ENCODE results near the gene JPH3.

JPH3 gene

GRCh38 chr16:87626905-87627304 is 24.6 kb downstream of the JPH3 start:
- DNase-seq (ENCODE audit: low read depth, low spot score): no peak

DNA sequence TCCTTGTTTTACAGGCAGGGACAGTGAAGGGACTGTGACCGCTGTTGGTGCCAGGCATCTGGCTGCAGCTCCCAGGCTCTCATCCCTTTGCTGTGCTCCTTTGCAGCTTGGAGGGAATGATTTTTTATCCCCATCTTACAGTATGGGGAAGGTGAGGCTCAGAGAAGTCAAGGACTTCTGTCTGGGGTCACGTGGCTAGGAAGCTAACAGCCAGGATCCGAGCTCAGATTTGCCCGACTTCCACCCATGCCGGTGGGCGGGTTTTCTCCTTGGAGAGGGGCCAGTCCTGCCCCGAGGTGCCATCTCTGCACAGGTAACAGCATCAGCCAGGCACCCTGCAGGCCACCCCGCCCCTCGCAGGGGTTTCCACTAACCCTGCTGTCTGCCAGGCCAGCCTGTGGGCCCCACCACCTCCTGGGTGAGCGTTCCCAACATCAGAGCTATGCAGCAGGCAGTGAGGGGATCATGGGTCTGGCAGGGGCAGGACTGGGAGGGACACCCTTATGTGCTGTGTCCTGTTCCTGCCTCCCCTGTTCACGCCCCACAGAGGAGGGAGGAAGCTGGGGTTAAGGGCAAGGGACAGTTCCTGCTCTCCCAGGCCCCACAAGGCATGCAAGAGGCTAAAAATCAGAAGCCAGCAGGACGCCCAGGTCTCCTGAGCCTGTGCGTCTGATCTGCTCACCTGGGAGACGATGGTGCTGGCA is 25.4 kb downstream of the JPH3 start:
- DNase-seq (ENCODE audit: low read depth, low spot score): no peak

- DNase-seq (ENCODE audit: low read depth, low spot score): no peak
Observed at GRCh38 chr16:87628246-87628923, 26.1 kb downstream of the JPH3 start.

DNA sequence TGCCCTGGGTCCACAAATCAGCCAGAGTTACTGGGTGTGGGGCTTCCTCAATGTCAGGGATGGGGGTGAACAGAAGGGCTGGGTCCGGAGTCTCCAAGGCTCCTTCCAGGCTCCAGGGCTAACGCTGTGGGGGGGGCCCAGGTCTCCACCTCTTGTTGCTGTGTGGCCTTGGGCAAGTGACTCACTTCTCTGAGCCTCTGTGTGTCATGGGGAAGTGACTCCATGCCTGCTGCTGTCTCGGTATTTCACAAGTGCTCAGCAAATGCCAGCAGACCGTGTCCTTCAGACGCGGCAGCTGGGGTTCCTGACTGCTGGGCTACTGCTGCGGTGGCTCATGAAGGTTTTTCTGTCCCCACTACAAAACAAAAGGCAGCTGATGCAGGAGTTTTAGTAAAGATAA is 26.6 kb downstream of the JPH3 start:
- no peak for DNase-seq (ENCODE audit: low read depth, low spot score)

GRCh38 chr16:87631067-87631466 is 28.8 kb downstream of the JPH3 start:
- no peak for DNase-seq (ENCODE audit: low read depth, low spot score)

DNA sequence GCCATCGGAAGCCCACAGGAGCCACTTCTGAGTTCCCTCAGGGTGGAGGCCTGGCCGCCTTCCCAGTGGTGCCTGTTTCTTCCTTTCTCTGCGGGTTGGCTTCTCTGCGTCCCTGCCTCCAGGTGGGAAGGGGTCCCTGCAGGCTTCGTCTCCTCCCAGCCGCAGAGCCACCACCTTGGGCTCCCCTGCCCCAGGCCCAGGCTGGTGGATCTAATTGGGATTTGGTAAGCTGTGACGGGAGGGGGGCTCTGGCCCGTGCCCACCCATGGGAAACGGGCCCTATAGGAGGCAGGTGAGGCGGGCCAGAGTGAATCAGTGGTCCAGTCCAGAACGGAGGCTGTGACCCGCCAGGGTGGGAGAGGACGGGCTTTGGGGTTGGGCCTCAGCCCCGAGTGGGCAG is 32.1 kb downstream of the JPH3 start:
- DNase-seq (ENCODE audit: low read depth, low spot score): no peak

DNA sequence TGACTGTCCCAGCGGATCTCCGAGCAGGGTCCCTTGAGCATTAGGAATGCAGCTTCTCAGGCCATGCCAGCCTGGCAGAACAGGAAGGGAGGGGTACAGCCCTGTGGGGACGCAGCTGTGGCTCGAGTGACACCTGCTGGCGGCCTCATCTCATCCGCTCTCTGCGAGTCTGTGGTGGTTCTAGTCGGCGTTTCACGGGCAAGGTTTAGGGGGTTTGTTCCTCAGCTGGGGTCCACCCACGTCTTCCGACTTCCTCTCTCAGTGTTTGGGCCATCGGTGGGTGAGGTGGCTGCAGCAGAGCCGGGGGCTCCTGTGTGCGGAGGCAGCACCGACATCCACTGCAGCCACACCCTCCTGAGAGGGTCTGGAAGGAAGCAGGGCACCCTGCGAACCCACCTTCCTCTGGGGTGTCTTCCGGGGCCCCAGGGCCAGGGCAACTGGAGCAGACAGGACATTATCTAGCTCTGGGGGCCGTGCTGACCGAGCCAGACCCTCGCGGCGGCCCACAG is 33.3 kb downstream of the JPH3 start:
- DNase-seq (ENCODE audit: low read depth, low spot score): peak; percentile 34

- DNase-seq (ENCODE audit: low read depth, low spot score): peak; percentile 58
Observed at GRCh38 chr16:87636050-87636684, 33.9 kb downstream of the JPH3 start.

- no peak for DNase-seq (ENCODE audit: low read depth, low spot score)
Observed at GRCh38 chr16:87636741-87637140, 34.4 kb downstream of the JPH3 start.

DNA sequence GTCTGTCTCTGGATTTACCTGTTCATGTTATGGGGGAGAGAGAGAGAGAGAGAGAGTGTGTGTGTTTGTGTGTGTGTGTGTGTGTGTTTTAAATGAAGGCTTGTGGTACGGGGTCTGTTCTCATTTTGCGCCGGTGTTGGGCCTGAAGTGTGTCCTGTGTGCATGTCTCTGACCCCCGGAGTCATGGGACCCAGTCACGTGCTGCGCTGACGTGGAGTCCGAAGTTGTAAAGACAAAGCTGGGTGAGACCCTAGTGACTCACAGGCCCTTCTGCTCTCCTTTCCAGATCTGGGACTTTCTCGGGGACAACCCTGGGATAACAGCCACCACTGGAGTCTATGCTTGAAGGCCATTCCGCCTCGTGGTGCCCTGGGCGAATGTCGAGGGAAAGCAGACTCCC is 35.0 kb downstream of the JPH3 start:
- no peak for DNase-seq (ENCODE audit: low read depth, low spot score)

GRCh38 chr16:87638736-87639135 is 36.4 kb downstream of the JPH3 start:
- no peak for DNase-seq (ENCODE audit: low read depth, low spot score)

GRCh38 chr16:87641721-87642120 is 39.4 kb downstream of the JPH3 start:
- no peak for DNase-seq (ENCODE audit: low read depth, low spot score)

DNA sequence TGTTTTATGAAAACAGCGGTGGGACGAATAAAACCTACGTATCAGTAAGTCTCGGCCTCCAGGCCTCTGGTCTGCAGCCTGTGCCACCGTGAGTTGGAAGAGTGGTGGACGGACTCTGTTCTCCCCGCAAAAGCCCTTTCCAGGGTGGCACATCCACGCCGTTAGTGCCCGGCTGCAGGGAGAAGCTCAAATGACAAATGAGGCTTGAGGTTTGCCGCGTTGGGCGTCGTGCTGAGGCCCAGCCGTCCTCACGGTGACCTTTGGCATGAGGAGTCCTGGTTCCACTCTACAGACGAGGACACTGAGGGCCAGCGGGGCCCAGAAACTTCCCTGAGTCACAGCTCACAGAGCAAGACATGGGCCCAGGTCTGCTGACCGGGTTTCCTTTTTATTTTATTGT is 40.2 kb downstream of the JPH3 start:
- no peak for DNase-seq (ENCODE audit: low read depth, low spot score)

- no peak for DNase-seq (ENCODE audit: low read depth, low spot score)
Observed at GRCh38 chr16:87644186-87644585, 41.9 kb downstream of the JPH3 start.

DNA sequence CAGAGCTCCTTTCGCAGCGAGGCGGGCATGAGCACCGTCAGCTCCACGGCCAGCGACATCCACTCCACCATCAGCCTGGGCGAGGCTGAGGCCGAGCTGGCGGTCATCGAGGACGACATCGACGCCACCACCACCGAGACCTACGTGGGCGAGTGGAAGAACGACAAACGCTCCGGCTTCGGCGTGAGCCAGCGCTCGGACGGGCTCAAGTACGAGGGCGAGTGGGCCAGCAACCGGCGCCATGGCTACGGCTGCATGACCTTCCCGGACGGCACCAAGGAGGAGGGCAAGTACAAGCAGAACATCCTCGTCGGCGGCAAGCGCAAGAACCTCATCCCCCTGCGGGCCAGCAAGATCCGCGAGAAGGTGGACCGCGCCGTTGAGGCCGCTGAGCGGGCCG is 42.3 kb downstream of the JPH3 start:
- DNase-seq (ENCODE audit: low read depth, low spot score): no peak

DNA sequence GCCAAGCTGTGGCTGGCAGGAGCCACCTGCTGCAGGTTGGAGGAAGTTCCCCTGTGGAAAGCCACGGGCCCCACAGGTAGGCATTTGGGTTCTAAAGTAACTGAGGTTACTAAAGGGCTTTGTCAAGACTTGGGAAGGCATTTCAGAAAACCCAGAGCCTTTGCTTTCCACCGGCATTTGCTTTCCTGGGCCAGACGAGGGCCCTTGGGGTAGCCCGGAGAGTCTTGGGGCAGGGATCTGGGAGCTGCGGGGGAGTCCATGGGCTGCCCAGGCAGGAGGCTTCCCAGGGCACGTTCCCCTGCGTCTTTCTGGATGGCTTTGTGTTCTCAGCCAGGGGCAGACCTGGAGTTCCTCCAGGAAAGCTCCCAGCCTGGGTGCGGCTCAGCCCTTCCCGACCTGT is 43.5 kb downstream of the JPH3 start:
- no peak for DNase-seq (ENCODE audit: low read depth, low spot score)

GRCh38 chr16:87647431-87648185 is 45.3 kb downstream of the JPH3 start:
- DNase-seq (ENCODE audit: low read depth, low spot score): no peak

- no peak for DNase-seq (ENCODE audit: low read depth, low spot score)
Observed at GRCh38 chr16:87648236-87648635, 45.9 kb downstream of the JPH3 start.

DNA sequence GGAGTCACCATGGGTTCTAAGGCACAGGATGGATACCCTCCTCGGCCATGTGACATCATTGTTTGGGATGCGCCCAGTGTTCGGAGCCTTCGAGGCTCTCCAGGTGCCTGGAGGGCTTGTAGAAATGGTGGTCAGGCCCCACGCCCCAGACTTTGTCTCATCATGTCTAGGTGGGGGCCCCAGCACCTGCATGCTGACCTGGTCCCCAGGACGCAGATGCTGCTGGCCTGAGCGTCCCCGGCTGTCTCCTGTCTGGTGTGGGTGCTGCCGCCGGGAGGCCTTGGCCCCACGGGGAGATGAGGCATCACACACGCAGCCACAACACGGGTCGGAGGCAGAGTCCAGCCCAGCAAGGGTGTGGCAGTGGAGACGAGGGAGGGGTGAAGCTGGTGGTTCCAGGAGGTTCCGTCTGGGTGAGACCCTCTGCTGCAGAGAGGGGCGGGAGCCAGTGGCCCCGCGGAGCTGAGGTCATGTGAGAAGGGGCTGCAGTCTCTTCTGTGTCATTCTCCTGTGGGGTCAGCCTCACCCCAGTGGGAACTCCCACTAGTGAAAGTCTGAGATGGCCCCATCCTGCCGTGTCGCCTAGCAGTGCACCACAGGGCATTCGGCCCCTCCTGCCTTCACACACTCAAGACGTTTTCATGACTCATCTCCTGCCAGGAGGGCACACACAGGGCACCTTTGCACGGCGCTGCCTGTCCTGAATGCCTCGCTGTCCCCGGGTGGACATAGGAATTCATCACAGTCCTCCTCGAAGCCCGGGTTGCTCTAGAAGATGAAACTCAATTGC is 46.6 kb downstream of the JPH3 start:
- DNase-seq (ENCODE audit: low read depth, low spot score): no peak

DNA sequence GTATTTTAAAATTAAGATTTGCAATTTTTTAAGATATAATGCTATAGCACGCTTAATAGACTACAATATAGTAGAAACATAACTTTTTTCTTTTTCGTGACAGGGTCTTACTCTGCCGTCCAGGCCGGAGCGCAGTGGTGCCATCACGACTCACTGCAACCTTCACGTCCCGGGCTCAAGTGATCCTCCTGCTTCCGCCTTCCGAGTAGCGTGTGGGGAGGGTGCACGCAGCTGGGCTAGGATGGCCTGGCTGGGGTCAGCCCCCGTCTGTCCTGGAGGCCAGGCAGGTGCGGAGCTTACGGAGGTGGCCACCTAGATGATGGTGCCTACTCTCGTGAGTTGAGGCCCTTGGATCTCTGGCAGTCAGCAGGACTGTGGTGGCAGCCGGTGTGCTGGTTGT is 50.1 kb downstream of the JPH3 start:
- DNase-seq (ENCODE audit: low read depth, low spot score): no peak

GRCh38 chr16:87652799-87653198 is 50.5 kb downstream of the JPH3 start:
- DNase-seq (ENCODE audit: low read depth, low spot score): no peak
